Karpas-422 (cell line): ENCODE results near the gene ROR1. TPM values are rescaled to one million over a fixed set of nuclear protein-coding genes. Genes with fewer than 3 reads are reported as not detected.

Experiments
- DNase-seq: peaks from one replicate; pipeline ENCODE4 v3.0.0-alpha.2; 2015
- H2AFZ ChIP-seq: fragments of 200-600 bp; sonication (generic); 2 replicates; pipeline ENCODE4 v1.6.1; 2014; ENCODE audit warnings: antibody characterized with exemption, low read length, mixed read lengths
- H3K27ac ChIP-seq: fragments of 200-600 bp; sonication (generic); 2 replicates; pipeline ENCODE4 v1.5.1; 2014; ENCODE audit warnings: mild to moderate bottlenecking, low read length, moderate library complexity
- H3K27me3 ChIP-seq: fragments of 200-600 bp; sonication (generic); 2 replicates; pipeline ENCODE4 v1.6.1; 2014; ENCODE audit warnings: low read length, mixed read lengths
- H3K36me3 ChIP-seq: fragments of 200-600 bp; sonication (generic); 2 replicates; pipeline ENCODE4 v1.6.1; 2014; ENCODE audit warnings: low read length, mixed read lengths; ENCODE audit not compliant: insufficient read depth
- H3K4me1 ChIP-seq: fragments of 200-600 bp; sonication (generic); 2 replicates; pipeline ENCODE4 v1.6.1; 2014; ENCODE audit warnings: mild to moderate bottlenecking, low read length, mixed read lengths
- H3K4me2 ChIP-seq: fragments of 200-600 bp; sonication (generic); 2 replicates; pipeline ENCODE4 v1.6.1; 2014; ENCODE audit warnings: low read length, low read depth, mild to moderate bottlenecking; ENCODE audit not compliant: poor library complexity, severe bottlenecking
- H3K4me3 ChIP-seq: fragments of 200-600 bp; sonication (generic); 2 replicates; pipeline ENCODE4 v1.5.1; 2014; ENCODE audit warnings: mild to moderate bottlenecking, antibody characterized with exemption, low read length, mixed read lengths
- H3K79me2 ChIP-seq: fragments of 200-600 bp; sonication (generic); 2 replicates; pipeline ENCODE4 v1.6.1; 2014; ENCODE audit warnings: mild to moderate bottlenecking, low read length, mixed read lengths
- H3K9ac ChIP-seq: fragments of 200-600 bp; sonication (generic); 2 replicates; pipeline ENCODE4 v1.6.0; 2014; ENCODE audit warnings: low read length
- H3K9me2 ChIP-seq: fragments of 200-600 bp; sonication (generic), shearing (Covaris generic); replicated peaks from 2 replicates; pipeline ENCODE4 v1.6.0; 2014; ENCODE audit warnings: mild to moderate bottlenecking, low read length, moderate library complexity; ENCODE audit not compliant: insufficient read depth
- H3K9me3 ChIP-seq: fragments of 300-700, 200-600 bp; sonication (generic); 2 replicates; pipeline ENCODE4 v1.6.1; 2014; ENCODE audit warnings: low read length, mixed read lengths
- H4K20me1 ChIP-seq: fragments of 200-600 bp; sonication (generic); 2 replicates; pipeline ENCODE4 v1.6.1; 2014; ENCODE audit warnings: mild to moderate bottlenecking, antibody characterized with exemption, low read length, low read depth; ENCODE audit not compliant: insufficient read depth
- total RNA-seq: library from RNA; depleted of rRNA; stranded (reverse); fragments of >200 nt; shearing (Covaris generic); gene quantifications from 2 replicates; pipeline ENCODE4 v1.2.3, GENCODE V29; 2014; ENCODE audit warnings: low replicate concordance

Gene ROR1
- total RNA-seq, 1 experiment from 2014 or later = not detected

DNA sequence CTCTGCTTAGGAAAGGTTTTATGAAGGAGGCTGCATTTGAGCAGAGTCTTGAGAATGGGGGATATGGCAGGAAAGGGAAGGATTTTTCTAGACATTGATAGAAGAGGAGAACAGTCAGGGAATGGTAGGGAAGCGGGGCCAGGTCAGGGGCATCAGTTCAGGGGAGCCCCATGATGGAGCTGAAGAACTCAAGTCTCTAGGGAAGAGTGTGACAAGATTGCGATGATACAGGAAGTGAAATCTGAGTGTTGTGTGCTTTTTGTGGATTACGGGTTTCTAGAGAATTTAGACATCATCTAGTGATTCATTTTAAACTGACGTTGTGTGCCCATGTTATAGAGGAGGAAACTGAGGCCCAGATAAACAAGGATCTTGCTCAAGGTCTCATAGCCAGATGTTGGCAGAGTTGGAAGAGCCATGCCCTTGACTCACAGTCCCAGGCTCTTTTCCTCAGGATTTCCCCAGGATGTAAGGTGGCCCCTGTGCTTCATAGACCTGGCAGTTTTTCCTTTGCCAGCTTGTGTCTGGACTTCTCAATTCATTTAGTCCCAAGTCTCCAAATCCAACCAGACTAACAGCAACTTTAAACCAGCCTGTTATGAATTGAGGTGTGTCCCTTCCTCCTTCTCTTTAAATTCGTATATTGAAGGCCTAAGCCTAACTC, 130.3 kb downstream of the ROR1 start:
- H3K79me2 ChIP-seq = no peaks in the 10 kb centered on the region
- H3K4me3 ChIP-seq = no peak overlapping the region
- no peak overlapping the region for H3K27ac ChIP-seq
- H3K4me2 ChIP-seq = no peak overlapping the region
- H2AFZ ChIP-seq = no peak overlapping the region
- no peaks in the 10 kb centered on the region for H4K20me1 ChIP-seq
- H3K4me1 ChIP-seq = peaks cover 6% of the 10 kb centered on the region
- H3K9me3 ChIP-seq = no peaks in the 10 kb centered on the region
- no peaks in the 10 kb centered on the region for H3K9me2 ChIP-seq
- no peak overlapping the region for H3K9ac ChIP-seq
- DNase-seq = no peak
- H3K36me3 ChIP-seq = no peaks in the 10 kb centered on the region
- H3K27me3 ChIP-seq = no peaks in the 10 kb centered on the region

DNA sequence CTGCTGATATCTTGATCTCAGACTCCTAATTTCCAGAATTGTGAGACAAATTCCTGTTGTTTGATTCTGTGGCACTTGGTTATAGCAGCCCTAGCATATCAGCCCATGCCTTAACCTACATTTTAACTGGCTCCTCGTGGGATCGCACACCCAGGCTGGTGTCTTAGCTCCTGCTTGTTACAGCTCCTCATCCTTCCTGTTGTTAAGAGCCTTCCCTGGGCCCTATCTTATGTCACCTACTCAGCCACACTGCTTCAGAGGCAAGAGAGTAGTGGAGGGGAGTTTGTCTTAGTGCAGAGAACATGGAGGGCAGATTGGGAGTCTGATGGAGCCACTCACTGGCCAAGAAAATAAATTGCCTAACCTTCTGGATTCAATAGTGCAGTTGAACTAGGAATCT, 131.0 kb downstream of the ROR1 start:
- H3K4me3 ChIP-seq = no peak overlapping the region
- no peak for DNase-seq
- no peaks in the 10 kb centered on the region for H3K79me2 ChIP-seq
- H3K36me3 ChIP-seq = no peaks in the 10 kb centered on the region
- no peak overlapping the region for H3K9ac ChIP-seq
- H3K9me2 ChIP-seq = no peaks in the 10 kb centered on the region
- H2AFZ ChIP-seq = no peak overlapping the region
- no peaks in the 10 kb centered on the region for H3K27me3 ChIP-seq
- H3K4me1 ChIP-seq = peaks cover 6% of the 10 kb centered on the region
- no peak overlapping the region for H3K4me2 ChIP-seq
- H3K9me3 ChIP-seq = no peaks in the 10 kb centered on the region
- no peaks in the 10 kb centered on the region for H4K20me1 ChIP-seq
- no peak overlapping the region for H3K27ac ChIP-seq

DNA sequence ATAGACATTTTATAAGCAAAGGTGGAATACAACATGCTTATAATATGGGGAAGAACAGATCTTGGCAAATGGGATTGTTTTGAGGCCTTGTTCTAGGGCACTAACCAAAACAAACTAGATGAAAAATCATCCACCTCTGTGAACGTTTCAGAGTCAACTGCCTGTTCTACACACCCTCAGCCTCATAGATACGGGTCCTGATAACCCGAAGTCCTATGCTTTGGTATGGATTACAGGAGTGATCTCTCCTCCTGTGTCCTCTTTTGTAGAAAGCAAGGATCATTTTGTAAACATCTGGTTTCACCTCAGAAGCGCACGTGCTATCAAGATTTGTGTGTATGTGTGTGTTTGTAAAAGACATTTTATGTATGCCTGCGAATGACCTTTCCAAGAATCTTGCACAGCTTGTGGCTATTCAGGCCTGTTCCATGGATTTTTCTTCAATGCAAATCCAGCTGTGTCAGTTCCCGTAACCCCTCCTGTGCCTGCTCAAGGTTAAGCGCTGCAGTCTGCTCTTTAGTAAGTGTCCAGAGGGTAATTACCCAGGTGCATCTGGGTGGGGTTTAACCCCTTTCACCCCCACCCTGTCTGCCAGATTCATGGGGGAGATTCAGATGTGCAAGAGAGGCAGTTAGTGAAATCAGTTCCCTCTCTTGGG, 132.4 kb downstream of the ROR1 start:
- Histone ChIP-seq H2AFZ (no peak overlapping the region), H3K4me3 (no peak overlapping the region), H3K4me1 (peaks cover 6% of the 10 kb centered on the region), H3K79me2 (no peaks in the 10 kb centered on the region), H4K20me1 (no peaks in the 10 kb centered on the region), H3K9me2 (no peaks in the 10 kb centered on the region), H3K4me2 (no peak overlapping the region), H3K27ac (no peak overlapping the region), H3K27me3 (no peaks in the 10 kb centered on the region), H3K9me3 (no peaks in the 10 kb centered on the region), H3K36me3 (no peaks in the 10 kb centered on the region), H3K9ac (no peak overlapping the region)
- DNase-seq = no peak

DNA sequence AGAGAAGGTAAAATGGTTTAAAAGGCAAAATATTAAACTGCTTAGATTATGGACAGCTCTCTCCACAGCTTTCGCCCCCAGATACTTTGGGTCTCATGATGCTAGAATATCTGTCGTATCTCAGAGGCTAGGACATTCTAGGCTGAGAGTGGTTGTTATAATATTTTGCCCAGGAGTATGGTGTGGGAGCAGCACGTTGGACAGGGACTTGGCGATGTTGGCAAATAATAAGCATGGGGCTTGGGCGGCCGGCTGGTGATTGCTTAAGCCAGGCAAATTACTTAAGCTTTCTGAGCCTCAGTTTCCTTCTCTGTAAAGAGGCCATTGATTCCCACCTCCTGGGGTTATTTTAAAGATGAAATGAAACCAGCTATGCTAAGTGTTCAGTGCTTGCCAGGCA, 133.2 kb downstream of the ROR1 start:
- Histone ChIP-seq H3K9ac (no peak overlapping the region), H3K4me2 (no peak overlapping the region), H3K4me1 (peaks cover 6% of the 10 kb centered on the region), H3K4me3 (no peak overlapping the region), H3K36me3 (no peaks in the 10 kb centered on the region), H3K9me3 (no peaks in the 10 kb centered on the region), H3K27ac (no peak overlapping the region), H3K27me3 (no peaks in the 10 kb centered on the region), H2AFZ (no peak overlapping the region), H3K79me2 (no peaks in the 10 kb centered on the region), H3K9me2 (no peaks in the 10 kb centered on the region), H4K20me1 (no peaks in the 10 kb centered on the region)
- DNase-seq = no peak

DNA sequence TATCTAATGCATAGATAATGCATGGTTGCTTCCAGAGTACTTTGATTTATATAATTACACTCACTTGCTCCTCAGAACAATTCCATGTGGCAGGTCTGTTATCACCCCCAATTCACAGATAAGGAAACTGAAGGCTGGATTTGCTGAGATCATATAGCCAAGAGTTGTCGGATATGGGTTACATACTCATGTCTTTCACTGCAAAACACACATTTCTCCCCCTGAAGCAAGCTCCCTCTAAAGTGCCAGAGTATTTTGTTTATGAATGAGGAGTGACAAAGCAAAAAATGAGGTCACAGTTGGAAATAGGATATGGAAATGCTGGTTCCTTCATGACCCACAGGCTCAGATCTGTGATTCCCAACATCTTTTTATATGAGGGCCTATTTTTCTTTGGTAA, 134.2 kb downstream of the ROR1 start:
- H3K27me3 ChIP-seq = no peaks in the 10 kb centered on the region
- no peak overlapping the region for H2AFZ ChIP-seq
- no peaks in the 10 kb centered on the region for H4K20me1 ChIP-seq
- H3K9me2 ChIP-seq = no peaks in the 10 kb centered on the region
- no peak overlapping the region for H3K4me2 ChIP-seq
- H3K4me3 ChIP-seq = no peak overlapping the region
- H3K36me3 ChIP-seq = no peaks in the 10 kb centered on the region
- H3K4me1 ChIP-seq = peaks cover 6% of the 10 kb centered on the region
- no peaks in the 10 kb centered on the region for H3K79me2 ChIP-seq
- H3K9me3 ChIP-seq = no peaks in the 10 kb centered on the region
- H3K27ac ChIP-seq = no peak overlapping the region
- no peak for DNase-seq
- no peak overlapping the region for H3K9ac ChIP-seq

DNA sequence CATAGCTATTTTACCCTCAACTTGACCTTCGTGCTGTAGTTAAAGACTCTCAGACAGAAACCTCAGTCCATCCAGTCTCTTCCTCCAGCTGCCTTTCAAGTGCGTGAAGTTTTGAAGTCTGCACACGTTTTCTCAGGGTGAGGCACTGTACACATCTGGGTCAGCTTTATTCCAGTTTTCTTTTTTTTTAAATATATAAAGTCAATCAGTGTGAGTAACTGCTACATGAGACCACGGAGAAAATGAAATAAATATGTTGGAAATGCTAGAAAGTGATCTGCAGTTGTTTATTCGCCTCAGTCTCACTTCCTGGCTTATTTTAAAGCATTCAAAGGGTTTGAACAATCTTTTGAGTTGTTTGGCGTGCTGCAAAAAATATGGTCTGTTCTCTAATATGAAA, 135.7 kb downstream of the ROR1 start:
- Histone ChIP-seq H3K27me3 (no peaks in the 10 kb centered on the region), H3K4me1 (no peaks in the 10 kb centered on the region), H2AFZ (no peak overlapping the region), H3K4me3 (no peak overlapping the region), H3K9me2 (no peaks in the 10 kb centered on the region), H3K36me3 (no peaks in the 10 kb centered on the region), H3K9me3 (no peaks in the 10 kb centered on the region), H4K20me1 (no peaks in the 10 kb centered on the region), H3K27ac (no peak overlapping the region), H3K4me2 (no peak overlapping the region), H3K9ac (no peak overlapping the region), H3K79me2 (no peaks in the 10 kb centered on the region)
- no peak for DNase-seq

DNA sequence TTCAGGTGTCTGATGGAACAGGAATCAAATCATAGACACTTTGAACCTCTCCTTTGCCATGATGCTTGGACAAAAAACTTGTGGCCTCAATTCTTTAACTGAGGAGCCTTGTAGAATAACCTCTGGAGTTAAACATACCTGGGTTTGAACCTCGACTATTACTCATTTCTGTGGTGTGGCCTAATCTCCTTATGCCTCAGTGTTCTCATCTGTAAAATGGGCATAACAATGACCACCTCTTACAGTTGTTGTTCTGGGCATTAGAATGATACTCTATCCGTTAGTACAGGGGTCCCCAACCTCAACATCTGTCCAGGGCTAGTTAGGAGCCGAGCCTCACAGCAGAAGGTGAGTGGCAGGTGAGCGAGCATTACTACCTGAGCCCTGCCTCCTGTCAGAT, 137.2 kb downstream of the ROR1 start:
- no peaks in the 10 kb centered on the region for H3K4me1 ChIP-seq
- H3K9me2 ChIP-seq = no peaks in the 10 kb centered on the region
- H3K9me3 ChIP-seq = no peaks in the 10 kb centered on the region
- H2AFZ ChIP-seq = no peak overlapping the region
- no peak overlapping the region for H3K27ac ChIP-seq
- H3K79me2 ChIP-seq = no peaks in the 10 kb centered on the region
- no peak overlapping the region for H3K9ac ChIP-seq
- H3K27me3 ChIP-seq = no peaks in the 10 kb centered on the region
- no peak for DNase-seq
- no peaks in the 10 kb centered on the region for H4K20me1 ChIP-seq
- no peak overlapping the region for H3K4me3 ChIP-seq
- no peaks in the 10 kb centered on the region for H3K36me3 ChIP-seq
- H3K4me2 ChIP-seq = no peak overlapping the region

DNA sequence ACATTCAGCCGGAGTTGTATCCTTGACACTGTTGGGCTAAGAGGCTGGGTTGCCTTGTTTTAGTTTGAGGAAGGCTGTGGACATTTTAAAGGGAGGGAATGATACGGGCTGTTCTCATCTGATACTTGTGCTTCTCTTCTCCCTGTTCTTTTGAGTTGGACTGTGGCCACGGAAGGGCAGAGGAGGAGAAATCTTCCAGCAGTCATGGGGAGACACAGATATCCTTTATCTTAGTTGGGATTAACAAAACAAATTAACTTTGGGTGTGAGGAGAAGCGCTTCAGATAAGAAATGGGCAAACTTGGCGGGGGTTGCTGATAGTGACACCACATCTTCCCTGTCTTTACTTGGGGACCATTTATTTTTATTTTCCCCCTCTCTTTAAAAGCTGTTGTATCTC, 138.8 kb downstream of the ROR1 start:
- Histone ChIP-seq H3K9me3 (no peaks in the 10 kb centered on the region), H3K9me2 (no peaks in the 10 kb centered on the region), H3K79me2 (no peaks in the 10 kb centered on the region), H3K36me3 (no peaks in the 10 kb centered on the region), H3K4me2 (no peak overlapping the region), H3K4me3 (no peak overlapping the region), H3K27ac (no peak overlapping the region), H4K20me1 (no peaks in the 10 kb centered on the region), H3K4me1 (no peaks in the 10 kb centered on the region), H3K27me3 (no peaks in the 10 kb centered on the region), H3K9ac (no peak overlapping the region), H2AFZ (no peak overlapping the region)
- DNase-seq = no peak
